Pulmonary artery endothelial cell (primary cell): Measurements from ENCODE around the gene WWOX. TPM values are rescaled to one million over a fixed set of nuclear protein-coding genes. Genes with fewer than 3 reads are reported as not detected.

Source experiments
- DNase-seq: peaks from one replicate; pipeline ENCODE4 v3.0.0-alpha.2; 2011; ENCODE audit warnings: low read depth, low spot score
- total RNA-seq: library from RNA; depleted of rRNA; stranded (reverse); fragments of >200 nt; gene quantifications from 2 replicates; pipeline ENCODE4 v1.2.3, GENCODE V29; 2014

Gene WWOX
- total RNA-seq, 1 donor from 2014 or later, result 15.9 TPM

DNA sequence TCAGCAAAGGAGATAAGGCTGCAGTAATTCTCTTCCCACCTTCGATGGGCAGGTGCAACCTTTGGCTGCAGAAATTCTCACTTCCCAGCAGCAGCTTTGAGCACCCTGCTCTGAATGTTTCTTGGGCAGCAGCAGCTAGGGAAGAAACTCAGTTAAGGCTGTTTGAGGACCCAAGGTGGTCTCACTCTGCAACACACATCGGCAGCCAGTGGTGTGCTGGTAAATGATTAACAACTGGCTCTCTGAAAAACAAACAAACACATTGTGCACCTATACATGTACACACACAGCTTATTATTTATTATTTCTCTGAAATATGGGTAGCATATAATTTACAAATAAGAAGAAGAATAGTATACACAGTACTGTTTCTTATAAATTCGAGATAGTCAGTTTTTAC lies 685.8 kb downstream of the WWOX start:
- DNase-seq, result no peak

DNA sequence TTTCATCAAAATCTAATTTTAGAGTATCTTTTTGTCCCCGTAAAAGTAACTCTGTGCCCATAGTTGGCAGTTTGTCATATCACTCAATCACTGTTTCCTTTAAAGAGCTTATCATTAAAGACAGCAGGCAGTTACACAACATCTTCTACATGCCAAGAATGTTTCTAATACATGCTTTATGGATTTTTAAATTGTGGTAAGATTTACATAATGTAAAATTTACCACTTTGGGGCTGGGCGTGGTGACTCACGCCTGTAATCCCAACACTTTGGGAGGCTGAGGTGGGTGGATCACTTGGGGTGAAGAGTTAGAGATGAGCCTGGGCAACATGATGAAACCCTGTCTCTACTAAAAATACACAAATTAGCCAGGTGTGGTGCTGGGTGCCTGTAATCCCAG lies 687.2 kb downstream of the WWOX start:
- no peak for DNase-seq

DNA sequence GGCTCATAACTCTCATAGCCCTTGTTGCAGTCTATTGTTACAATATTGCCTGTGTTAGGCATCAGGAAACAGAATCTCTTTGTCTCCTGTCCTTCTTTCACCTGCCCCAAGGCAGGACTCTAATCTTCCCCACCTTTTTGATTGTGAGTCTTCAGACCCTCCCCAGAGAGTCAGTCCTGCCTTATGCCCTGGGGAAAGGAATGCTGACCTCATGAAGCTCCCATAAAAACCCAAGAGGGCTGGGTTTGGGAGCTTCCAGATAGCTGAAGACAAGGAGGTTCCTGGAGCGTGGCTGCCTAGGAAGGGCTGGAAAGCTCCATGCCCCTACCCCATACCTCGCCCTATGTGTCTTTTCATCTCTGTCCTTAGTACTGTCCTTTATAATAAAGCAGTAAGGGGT lies 688.8 kb downstream of the WWOX start:
- DNase-seq, result no peak

DNA sequence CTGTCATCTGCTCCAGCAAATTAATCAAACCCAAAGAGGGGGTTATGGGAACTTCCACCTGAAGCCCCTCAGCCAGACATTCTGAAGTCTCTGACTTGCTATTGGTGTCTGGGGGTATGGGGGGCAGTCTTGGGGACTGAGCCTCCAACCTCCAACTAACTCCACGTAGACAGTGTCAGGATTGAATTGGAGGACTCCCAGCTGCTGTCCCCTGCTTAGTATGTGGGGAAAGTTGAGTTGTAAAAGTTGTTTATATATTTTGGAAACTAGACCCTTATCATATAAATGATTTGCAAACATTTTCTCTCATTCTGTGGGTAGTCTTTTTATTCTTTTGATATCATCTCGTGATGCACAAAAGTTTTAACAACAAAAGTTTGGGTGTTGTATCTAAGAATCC lies 689.2 kb downstream of the WWOX start:
- no peak for DNase-seq

DNA sequence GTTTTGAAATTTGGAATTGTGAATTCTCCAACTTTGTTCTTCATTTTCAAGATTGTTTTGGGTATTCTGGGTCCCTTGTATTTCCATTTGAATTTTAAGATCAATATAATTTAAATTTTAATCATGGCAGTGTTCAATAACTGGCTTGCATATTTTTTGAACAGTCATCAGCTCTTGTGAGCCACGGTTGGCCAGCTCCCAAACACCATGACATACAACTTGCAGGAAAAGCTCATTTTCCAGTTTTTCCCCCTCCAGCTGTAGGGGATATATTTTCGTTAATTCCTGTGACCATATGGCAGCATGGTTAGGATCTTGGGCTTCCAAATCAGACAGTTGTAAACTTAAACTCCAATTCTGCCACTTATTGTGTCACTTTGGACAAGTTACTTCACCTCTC lies 690.1 kb downstream of the WWOX start:
- DNase-seq, result no peak

DNA sequence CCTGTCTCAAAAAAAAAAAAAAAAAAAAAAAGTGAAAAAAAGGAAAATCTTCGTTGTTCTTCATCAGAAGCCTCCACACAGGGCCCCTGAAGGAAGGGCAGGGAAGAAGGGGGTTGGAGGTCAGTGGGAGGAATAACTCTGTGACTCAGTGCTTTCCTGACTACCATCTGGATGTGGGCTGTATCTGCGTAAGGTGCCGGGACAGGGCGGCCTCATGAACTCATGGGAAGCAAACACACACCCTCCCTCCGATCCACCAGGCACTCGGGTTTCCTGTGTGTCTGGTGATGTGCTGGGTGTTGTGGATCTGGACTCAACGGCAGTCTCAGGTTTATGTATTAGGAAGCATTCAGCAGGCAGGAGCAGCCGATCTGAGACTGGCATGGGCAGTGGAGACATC lies 691.6 kb downstream of the WWOX start:
- DNase-seq, result no peak

DNA sequence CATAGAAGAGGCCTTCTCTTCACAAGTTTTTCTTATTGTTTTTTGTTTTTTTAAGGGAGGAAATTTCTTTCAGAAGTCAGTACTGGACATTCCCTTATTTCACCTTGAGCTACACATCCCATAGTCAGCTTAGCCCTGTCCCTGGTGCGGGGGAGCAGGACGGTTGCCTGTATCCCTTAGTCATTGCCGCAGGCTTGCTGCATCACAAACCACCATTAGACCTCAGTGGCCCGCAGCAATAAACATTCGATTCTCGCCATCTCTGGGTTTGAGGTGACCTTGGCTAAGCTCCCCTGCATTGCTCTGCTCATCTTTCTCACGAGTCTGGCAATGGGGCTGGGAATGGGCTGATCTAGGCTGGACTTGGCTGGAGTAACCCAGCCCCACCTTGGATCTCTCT lies 692.5 kb downstream of the WWOX start:
- DNase-seq, result no peak

DNA sequence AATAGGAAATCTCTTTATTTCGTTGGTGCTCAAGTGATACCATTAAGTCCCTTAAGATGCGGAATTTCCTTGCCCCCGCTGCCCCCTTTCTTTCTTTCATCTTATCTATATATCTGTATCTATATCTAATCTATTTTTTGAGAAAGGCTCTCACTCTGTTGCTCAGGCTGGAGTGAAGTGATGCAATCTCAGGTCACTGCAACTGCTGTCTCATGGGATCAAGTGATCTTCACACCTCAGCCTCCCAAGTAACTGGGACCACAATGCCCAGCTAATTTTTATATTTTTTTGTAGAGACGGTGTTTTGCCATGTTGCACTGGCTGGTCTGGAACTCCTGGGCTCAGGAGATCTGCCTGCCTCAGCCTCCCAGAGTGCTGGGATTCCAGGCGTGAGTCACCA lies 693.5 kb downstream of the WWOX start:
- DNase-seq, result no peak

DNA sequence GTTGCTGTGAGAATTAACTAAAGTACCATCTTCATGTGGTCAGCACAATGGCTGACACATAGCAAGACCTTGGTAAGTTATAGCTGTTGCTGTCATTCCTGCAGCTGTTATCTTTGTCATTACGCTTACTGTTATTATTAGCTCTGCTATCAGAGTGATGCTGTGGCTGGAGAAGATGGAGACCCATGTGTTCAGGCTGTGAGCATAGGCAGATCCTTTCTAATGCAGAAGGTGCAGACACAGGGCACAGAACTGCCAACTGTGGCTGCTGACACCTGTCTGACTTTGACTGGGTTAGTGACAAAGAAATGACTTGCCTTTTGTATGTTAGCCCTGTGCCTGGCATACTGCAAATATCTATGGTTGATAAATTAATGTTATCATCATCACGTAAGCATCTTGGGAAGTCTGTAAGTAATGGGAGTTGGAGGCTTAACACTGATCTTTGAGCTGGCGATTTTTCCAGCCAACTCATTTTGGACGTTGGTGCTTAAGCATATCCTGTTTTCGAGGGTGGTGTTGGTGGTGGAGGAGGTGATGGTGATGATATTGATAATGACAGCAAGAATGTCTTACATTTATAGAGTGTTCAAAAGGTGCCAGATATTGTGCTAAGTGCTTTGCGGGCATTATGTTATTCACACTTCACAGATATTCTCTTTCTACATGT lies 695.3 kb downstream of the WWOX start:
- no peak for DNase-seq

DNA sequence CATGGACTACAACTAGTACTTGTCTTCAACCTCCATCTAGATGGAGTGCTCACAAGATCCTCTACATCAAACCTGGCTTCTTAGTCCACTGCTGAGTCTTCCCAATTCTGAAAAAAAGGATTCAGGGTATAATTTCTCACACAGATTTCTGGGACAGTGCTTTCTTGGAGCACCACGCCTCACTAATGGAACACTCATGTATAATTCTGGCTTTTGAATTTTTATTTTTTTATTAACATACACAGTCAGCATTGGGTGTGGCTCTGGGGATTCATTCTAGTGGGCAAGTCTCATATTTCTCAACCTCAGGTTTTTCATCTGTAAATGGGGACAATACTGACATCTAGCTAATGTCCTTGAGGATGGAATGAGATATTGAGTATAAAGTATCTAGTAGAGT lies 696.0 kb downstream of the WWOX start:
- no peak for DNase-seq

DNA sequence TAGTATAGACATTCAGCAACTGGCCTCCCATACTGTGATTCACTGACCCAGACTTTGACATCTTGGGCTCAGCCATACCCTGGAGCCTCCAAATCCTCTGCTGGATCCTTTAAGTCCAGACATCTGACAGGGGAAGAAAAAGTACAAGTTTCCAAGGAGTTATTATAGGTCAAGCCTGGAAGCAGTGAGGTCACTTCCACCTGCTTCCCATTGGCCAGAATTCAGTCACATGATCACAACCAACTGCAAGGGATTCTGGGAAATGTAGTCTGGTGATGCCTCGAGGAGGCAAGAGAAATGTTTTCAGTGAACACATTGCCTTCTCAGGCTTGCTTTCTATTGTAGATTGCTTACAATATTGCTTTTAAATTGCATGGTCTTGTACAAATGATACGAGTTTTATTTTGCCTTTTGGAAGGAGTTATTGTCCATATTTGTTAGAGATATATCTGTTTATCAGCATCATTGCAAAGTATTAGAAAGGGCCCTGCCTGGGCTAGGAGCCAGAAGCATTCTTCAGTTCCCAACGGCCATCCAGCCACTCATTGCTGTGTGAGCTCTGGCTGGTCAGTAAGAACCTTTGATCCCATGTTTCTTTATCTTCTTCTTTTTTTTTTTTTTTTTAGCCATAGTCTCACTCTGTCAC lies 696.9 kb downstream of the WWOX start:
- DNase-seq, result no peak

DNA sequence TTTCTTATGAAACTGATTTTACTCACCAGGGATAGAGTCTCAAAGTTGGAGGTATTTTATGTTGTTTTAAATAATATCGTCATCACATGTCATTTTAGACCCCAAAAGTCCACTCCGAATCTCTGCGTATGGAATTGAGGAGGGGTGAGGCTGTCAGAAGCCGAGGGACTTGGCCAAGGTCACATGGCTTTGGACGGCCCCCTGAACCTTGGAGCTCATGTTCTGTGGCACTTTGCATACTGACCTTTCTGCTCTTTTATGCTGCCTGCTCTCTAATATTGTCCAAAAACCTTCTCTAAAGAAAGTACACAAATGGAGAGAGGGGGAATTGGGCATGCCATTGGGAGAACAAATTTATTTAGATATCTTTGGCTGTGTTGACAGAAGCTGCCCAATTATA lies 700.0 kb downstream of the WWOX start:
- DNase-seq, result no peak

DNA sequence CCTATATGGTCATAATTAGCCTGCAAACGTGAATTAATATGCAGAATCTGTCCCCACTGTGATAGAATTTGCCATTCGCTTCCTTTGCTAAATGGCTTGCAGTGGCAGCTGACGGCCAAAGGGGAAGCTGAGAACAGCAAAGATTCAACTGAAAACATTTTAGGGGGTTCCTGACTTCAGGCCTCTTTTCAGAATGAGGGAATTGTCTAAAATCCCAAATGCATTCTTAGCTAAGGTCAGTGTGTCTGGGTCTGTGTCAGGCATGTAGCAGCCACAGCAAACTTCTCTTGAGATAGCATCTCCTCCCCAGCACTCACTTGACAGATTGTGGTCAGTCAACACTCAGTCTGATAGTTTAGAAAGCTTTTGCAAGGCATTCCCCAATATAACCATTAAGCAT lies 701.1 kb downstream of the WWOX start:
- no peak for DNase-seq

DNA sequence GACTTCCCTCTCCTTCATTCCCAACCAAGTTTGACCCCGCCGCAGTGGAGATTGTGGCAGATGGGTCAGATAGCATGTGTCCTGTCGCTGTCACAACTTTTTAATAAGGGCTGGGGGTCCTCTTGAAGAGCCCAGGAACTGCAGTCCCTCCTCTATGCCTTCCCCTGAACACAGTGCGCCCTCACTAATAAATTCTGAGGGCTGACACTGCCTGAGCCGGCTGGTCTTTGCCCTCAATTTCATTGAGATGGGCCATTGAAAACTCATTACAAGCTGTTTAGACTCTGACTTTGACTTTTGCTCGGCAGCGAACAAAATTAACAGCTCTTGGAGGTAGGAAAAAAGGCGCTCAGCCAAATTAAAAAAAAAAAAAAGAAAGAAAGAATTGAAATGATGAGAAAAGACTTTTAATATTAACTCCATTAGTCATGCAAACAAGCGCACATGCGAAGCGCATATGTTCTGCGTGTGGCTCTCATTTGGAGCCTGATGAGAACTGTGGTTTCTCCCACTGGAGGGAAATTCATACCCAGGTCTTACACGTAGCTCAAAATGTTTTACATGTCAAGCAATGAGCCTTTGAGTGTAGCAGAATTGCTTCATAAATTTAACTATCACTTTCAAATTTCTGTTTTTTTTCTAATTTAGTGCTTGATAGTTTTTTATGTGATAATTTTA lies 704.7 kb downstream of the WWOX start:
- DNase-seq, result no peak

DNA sequence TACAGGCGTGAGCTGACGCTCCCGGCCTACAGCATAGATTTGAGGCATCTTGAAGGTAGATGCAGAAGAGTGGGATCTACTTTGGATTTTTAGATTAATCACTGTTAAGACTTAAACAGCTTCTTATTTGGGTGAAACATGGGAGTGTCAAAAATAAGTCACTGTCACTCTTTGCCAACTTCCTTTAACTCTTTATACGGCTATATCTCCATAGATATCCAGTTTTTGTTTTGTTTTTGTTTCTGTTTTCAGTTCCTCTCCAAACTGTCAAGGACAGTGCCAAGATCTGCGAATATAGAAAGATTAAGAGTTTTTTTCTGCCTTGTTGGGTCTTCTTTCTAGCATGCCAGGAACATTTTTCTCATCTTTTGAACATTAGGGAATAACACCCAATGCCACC lies 706.1 kb downstream of the WWOX start:
- DNase-seq, result no peak

DNA sequence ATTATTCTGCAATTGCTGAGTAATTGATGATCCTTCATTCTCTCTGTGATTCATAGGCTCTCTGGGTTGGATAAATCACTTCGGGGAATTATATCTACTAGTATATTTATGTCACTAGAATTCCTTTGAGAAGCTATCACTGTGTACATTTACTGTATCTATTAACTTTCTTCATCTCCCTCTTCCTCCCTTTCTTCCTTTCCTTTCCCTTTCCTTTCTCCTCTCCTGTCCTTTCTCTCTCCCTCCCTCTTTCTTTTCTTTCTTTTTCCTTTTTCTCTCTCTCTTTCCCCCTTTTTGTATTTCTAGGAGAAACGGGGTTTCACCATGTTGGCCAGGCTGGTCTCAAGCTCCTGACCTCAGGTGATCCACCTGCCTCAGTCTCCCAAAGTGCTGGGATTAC lies 711.8 kb downstream of the WWOX start:
- no peak for DNase-seq

DNA sequence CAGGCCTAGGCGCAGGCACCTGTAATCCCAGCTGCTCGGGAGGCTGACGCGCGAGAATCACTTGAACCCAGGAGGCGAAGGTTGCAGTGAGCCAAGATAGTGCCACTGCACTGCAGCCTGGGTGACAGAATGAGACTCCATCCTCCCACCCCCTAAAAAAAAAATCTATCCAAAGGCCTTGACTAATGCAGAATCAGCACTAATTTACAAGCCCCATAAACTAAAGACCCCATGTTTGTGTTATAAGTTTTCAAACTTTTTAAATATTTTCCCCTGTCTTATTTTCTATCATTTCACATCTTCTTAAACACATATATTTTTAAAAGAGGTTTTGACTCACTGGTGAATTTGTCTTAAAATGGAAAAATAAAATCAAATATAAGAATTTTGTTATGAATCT lies 713.1 kb downstream of the WWOX start:
- DNase-seq, result no peak

DNA sequence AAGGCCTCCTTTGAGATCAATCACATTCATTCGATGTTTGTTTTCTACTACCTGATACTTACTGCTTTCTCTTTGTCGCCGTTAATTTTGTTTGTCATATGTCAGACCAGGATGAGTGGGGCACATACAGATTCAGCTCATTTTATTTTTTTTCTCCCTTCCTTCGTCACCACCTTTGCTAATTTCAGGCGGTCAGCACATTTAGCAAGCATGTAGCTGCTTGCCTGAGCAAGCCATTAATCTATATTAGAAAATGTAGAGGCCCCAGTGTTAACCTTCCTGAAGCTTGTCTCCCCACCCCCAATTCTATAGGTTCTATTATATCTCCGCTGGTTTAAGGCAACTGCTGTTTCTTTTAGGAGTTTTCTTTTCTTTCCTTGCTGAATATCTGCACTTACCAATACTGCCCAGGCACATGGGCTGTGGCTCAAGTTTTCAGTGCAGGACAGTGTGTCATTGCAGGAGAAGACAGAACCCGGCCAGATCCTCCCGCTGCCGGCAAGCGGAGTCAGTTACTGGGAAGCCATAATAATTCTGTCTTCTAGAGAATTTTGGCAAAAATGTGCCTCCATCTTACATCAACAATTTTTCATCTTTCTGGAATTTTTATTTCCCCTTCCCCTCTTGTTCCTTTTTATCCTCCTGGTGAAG lies 714.3 kb downstream of the WWOX start:
- no peak for DNase-seq

DNA sequence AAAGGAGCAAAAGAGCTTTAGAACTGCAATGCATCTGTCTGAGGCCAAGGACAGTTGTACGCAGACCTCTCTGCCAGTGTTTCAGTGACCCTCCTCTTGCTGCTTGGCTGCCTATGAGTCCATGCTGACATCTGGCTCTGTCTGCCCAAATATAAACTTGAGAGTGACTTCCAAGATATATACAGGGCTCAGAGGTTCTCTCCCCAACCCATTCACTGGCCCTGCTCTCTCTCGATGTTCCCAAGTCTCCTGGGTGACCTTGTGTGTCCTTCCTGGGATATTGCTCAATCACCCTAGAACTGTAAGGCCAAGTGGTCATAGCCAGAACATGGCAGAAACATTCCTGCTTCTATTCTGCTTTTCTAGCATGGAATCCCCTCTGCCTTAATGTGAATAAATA lies 716.3 kb downstream of the WWOX start:
- no peak for DNase-seq

DNA sequence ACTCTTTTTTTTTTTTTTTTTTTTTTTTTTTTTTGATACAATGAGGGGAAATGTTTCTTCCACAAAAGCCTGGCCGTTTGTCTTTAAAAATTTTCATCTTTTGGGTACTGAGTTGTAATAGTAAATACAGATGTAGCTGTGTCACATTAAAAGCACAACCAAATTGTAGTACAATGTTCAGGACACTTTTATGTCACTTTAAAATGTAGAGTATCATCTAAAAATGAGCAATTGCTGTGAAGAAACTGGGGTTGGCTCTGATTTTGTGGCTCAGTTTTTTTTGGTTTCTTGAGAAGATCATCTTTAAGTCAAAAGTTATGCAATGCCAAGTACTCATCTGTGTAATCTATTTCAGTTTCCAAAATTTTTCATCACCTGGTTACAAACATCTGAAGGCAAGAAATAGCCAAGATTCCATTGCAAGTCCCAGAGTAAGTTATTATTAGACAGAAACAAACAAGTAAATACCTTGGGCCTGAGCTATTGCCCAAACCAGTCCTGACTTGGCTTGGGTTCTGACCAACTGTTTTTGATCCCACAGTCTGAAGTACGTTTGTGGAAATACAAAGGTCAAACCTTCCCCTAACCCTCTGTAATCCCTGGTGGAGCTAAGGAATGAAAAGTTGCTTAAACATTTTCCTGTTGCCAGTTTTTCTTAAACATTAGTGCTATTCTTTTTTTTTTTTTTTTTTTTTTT lies 717.2 kb downstream of the WWOX start:
- no peak for DNase-seq

DNA sequence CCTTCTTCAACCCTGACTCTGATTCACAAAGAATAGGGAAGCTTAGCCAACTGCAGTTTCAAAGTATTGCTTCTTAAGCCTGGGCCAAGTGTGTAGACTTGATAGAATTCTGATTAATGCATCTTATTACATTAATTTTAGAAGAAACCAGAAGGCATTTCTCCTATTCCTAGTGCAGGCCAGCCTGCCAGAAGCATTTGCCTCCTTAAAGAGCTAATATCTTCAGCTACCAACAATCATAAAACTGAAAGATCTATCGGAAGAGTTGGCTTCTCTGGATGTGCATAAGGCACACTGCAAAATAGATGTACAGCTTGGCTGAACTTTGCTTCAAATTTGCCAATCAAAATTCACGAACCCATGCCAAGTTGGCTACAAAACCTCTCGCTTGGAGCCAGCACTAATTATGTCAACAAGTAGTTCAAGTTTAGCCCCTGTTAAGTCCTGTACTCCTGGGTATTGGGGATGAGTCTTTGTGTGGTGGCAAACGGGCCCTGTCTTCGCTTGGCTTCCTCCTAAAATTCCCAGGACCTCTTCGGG lies 717.8 kb downstream of the WWOX start:
- DNase-seq, result no peak

DNA sequence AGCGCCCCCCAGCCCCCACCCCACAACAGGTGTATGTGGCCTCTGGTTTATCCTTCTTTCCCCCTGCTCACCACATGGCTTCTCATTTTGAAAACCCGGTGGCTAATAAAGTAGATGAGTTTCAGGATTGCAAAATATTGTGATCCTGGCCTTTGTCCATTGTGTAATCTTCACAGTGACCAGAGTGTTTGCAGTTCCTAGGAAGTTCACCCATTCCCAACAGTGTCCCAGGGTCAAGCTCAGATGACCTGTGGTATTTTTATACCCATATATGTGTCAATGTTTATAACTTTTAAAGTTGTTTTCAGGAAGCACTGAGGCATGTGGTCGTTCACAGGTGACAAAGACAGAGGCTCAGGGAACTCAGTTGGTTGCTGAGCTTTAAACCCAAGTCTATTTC lies 721.9 kb downstream of the WWOX start:
- no peak for DNase-seq
